ENCODE data around the gene LRP2. TPM values are rescaled to one million over a fixed set of nuclear protein-coding genes. Genes with fewer than 3 reads are reported as not detected.

LRP2 gene
- total and polyA plus RNA-seq, 2 donors from 2014 or later, result 44.7 to 85.4 TPM

DNA sequence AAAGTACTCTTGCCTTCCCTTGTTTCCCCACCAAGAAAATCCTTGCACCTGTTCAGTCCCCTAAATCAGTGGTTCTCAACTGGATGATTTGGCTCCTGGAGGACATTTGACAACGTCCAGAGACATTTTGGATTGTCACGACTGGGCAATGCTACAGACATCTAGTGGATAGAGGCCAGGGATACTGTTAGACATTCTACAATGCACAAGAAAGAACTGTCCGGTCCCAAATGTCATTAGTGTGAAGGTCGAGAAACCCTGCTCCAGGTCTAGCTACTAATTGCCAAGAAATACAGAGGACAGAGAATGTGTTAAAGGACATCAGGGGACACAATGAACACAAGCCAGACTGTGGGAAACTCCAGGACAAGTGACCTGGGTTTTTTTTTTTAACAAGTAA lies 60.0 kb downstream of the LRP2 start:
- FAIRE-seq (no peak), DNase-seq (no peak)
- H3K4me1 ChIP-seq (ENCODE audit: control insufficient read depth in 2 of 3, insufficient read depth in 2 of 3, low read depth in 1 of 3, low read length in 3 of 3), result no peaks in the 10 kb centered on the region
- H3K9me3 ChIP-seq (ENCODE audit: control insufficient read depth in 2 of 3, insufficient read depth in 1 of 3, low read length in 3 of 3), result no peaks in the 10 kb centered on the region
- H3K36me3 ChIP-seq (ENCODE audit: control insufficient read depth in 2 of 3, insufficient read depth in 3 of 3, low read length in 3 of 3), result peaks cover 0 to 3% (median 3%) of the 10 kb centered on the region in 3 donors
- no peak overlapping the region for H3K4me3 ChIP-seq (ENCODE audit: low read length in 3 of 3)
- no peak overlapping the region for H3K9ac ChIP-seq (ENCODE audit: low read length in 3 of 3)
- H3K27ac ChIP-seq (ENCODE audit: low read depth in 2 of 2, low read length in 2 of 2), result peak overlapping the region in 1 of 2 donors; percentile 23
- intact Hi-C loops (cut with DNase I), result no loop called here
- TF ChIP-seq, protein P1, sequence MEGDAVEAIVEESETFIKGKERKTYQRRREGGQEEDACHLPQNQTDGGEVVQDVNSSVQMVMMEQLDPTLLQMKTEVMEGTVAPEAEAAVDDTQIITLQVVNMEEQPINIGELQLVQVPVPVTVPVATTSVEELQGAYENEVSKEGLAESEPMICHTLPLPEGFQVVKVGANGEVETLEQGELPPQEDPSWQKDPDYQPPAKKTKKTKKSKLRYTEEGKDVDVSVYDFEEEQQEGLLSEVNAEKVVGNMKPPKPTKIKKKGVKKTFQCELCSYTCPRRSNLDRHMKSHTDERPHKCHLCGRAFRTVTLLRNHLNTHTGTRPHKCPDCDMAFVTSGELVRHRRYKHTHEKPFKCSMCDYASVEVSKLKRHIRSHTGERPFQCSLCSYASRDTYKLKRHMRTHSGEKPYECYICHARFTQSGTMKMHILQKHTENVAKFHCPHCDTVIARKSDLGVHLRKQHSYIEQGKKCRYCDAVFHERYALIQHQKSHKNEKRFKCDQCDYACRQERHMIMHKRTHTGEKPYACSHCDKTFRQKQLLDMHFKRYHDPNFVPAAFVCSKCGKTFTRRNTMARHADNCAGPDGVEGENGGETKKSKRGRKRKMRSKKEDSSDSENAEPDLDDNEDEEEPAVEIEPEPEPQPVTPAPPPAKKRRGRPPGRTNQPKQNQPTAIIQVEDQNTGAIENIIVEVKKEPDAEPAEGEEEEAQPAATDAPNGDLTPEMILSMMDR (IDR thresholded peaks at IDR 0.05; ENCODE audit: borderline replicate concordance, extremely low read depth, insufficient read depth), result no peak
- H3K27me3 ChIP-seq (ENCODE audit: control insufficient read depth, insufficient read depth, low read length), result no peaks in the 10 kb centered on the region

DNA sequence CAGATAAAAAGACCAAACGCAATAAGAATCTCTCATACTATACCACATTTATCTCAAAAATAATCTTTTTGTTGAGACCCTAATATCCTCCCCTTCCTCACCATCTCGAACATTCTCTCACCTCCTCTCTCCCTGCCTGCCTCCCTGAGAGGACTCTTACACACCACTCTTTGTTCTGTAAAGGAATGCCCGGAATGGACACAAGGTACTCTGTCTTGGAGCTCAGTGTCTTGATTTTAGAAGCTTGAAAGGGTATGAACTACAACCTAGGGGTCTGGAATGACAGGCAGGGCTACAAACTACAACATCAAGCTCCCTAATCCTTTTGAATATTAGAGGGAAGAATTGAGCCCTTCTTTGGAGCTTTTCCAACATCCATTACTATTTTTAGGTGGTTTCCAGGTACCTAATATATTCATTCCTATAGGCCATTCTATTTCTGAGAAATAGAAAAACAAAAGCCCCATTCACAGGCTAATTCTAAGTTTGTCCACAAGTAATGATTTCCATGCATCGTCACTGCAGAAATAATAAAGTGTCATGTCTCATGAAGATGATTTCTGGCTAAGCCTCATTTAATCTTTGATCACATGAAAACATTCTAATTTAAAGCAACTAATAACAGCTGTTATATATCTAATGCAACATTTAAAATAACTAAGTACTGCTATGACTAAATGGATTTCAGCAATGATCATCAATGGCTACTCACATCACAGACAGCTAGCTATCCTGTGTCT lies 60.6 kb downstream of the LRP2 start:
- Histone ChIP-seq H3K27me3 (ENCODE audit: control insufficient read depth, insufficient read depth, low read length) (no peaks in the 10 kb centered on the region), H3K36me3 (ENCODE audit: control insufficient read depth in 2 of 3, insufficient read depth in 3 of 3, low read length in 3 of 3) (peaks cover 0 to 3% (median 3%) of the 10 kb centered on the region in 3 donors), H3K4me1 (ENCODE audit: control insufficient read depth in 2 of 3, insufficient read depth in 2 of 3, low read depth in 1 of 3, low read length in 3 of 3) (no peaks in the 10 kb centered on the region), H3K4me3 (ENCODE audit: low read length in 3 of 3) (no peak overlapping the region), H3K9me3 (ENCODE audit: control insufficient read depth in 2 of 3, insufficient read depth in 1 of 3, low read length in 3 of 3) (no peaks in the 10 kb centered on the region), H3K27ac (ENCODE audit: low read depth in 2 of 2, low read length in 2 of 2) (no peak overlapping the region), H3K9ac (ENCODE audit: low read length in 3 of 3) (no peak overlapping the region)
- intact Hi-C loops (cut with DNase I), result no loop called here
- DNase-seq (no peak), FAIRE-seq (no peak)
- TF ChIP-seq, protein P1 (IDR thresholded peaks at IDR 0.05; ENCODE audit: borderline replicate concordance, extremely low read depth, insufficient read depth), result no peak

DNA sequence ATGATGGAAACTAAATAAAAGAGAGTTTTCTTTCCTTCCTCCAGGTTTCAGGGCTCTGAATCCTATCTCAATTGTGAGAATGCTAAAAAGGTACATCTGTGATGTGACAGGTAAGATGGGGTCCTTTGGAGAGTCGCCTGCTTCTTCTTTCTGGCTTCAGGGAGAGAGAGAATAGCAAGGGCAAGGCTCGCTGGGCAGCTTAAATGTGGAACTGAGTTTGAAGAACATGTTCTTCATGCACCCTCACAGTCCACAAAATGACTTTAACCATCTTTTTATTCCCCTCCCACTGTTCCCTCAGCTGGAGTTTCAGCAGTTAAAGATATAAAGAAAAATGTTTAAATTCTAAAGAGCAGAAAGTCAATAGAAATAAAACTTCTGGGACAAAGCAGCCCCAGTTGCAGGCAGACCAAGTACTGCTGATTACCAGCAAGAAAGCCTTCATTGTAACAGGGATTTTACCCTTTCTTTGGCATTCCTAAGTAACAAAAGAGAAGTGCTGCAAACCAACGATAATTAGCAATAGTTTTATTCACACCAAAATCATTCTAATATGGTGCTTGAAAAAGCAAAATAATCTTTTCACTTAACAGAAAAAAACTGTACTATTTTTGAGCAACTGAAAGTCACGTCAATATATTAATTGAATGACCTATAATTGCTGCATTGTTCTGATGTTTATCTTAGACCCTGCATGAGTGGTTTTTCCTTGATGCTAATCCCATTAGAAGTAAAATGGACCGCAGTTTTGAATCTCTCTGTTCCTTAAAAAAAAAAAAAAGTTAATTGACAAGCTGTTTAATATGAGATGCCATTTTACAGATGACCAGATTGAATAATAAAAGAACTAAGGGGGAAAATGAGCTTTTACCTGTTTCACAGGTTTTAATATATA lies 61.5 kb downstream of the LRP2 start:
- TF ChIP-seq, protein P1 (IDR thresholded peaks at IDR 0.05; ENCODE audit: borderline replicate concordance, extremely low read depth, insufficient read depth), result no peak
- Histone ChIP-seq H3K9me3 (ENCODE audit: control insufficient read depth in 2 of 3, insufficient read depth in 1 of 3, low read length in 3 of 3) (no peaks in the 10 kb centered on the region), H3K27ac (ENCODE audit: low read depth in 2 of 2, low read length in 2 of 2) (no peak overlapping the region), H3K4me1 (ENCODE audit: control insufficient read depth in 2 of 3, insufficient read depth in 2 of 3, low read depth in 1 of 3, low read length in 3 of 3) (no peaks in the 10 kb centered on the region), H3K36me3 (ENCODE audit: control insufficient read depth in 2 of 3, insufficient read depth in 3 of 3, low read length in 3 of 3) (peaks cover 0 to 3% (median 3%) of the 10 kb centered on the region in 3 donors), H3K9ac (ENCODE audit: low read length in 3 of 3) (no peak overlapping the region), H3K27me3 (ENCODE audit: control insufficient read depth, insufficient read depth, low read length) (no peaks in the 10 kb centered on the region), H3K4me3 (ENCODE audit: low read length in 3 of 3) (no peak overlapping the region)
- no peak for FAIRE-seq
- DNase-seq, result no peak
- intact Hi-C loops (cut with DNase I), result no loop called here
